Measurements from ENCODE around the gene DPH2. TPM values are rescaled to one million over a fixed set of nuclear protein-coding genes. Genes with fewer than 3 reads are reported as not detected.

DPH2 gene
- total RNA-seq, 2 experiments from 2014 or later = 25.2 to 30.5 TPM

GRCh38 chr1:44010935-44011471, 41.2 kb downstream of the DPH2 start:
- ATAC-seq = no peak
- H3K4me3 Mint-ChIP-seq = no peak overlapping the region
- CTCF ChIA-PET = no interaction called here
- intact Hi-C loops (cut with DNase I, micrococcal nuclease) = no loop called here
- POLR2A ChIA-PET = no interaction called here
- peaks cover 9% of the 10 kb centered on the region for H3K4me1 Mint-ChIP-seq
- peaks cover 3% of the 10 kb centered on the region for H3K36me3 Mint-ChIP-seq (ENCODE audit: low read depth)
- DNase-seq = no peak
- no peak overlapping the region for H3K27ac Mint-ChIP-seq
- no peaks in the 10 kb centered on the region for H3K9me3 Mint-ChIP-seq (ENCODE audit: low read depth)
- H3K27me3 Mint-ChIP-seq = no peaks in the 10 kb centered on the region

GRCh38 chr1:44012404-44012803, 42.6 kb downstream of the DPH2 start:
- Mint-ChIP-seq H3K4me1 (peaks cover 9% of the 10 kb centered on the region), H3K27me3 (no peaks in the 10 kb centered on the region), H3K9me3 (ENCODE audit: low read depth) (no peaks in the 10 kb centered on the region), H3K36me3 (ENCODE audit: low read depth) (peaks cover 3% of the 10 kb centered on the region), H3K27ac (no peak overlapping the region), H3K4me3 (no peak overlapping the region)
- DNase-seq = no peak
- intact Hi-C loops (cut with DNase I, micrococcal nuclease) = no loop called here
- no peak for ATAC-seq
- POLR2A ChIA-PET = no interaction called here
- CTCF ChIA-PET = interaction anchor here (0.6 to 1.1 kb wide), 2 partner anchors 23 to 234 kb away, joined by 3 read pairs; no protein-coding TSS in a partner anchor

- peaks cover 9% of the 10 kb centered on the region for H3K4me1 Mint-ChIP-seq
- no peaks in the 10 kb centered on the region for H3K27me3 Mint-ChIP-seq
- ChIA-PET POLR2A (no interaction called here), CTCF (interaction anchor here (0.6 to 1.1 kb wide), 3 partner anchors 14 to 234 kb away, joined by 3 to 4 read pairs (median 3); no protein-coding TSS in a partner anchor)
- no peak overlapping the region for H3K4me3 Mint-ChIP-seq
- H3K9me3 Mint-ChIP-seq (ENCODE audit: low read depth) = no peaks in the 10 kb centered on the region
- no peak overlapping the region for H3K27ac Mint-ChIP-seq
- intact Hi-C loops (cut with DNase I, micrococcal nuclease) = no loop called here
- DNase-seq (no peak), ATAC-seq (peak; percentile 33)
- peaks cover 3% of the 10 kb centered on the region for H3K36me3 Mint-ChIP-seq (ENCODE audit: low read depth)
Measured at GRCh38 chr1:44012941-44013609, 43.3 kb downstream of the DPH2 start.

- Mint-ChIP-seq H3K36me3 (ENCODE audit: low read depth) (peaks cover 3% of the 10 kb centered on the region), H3K9me3 (ENCODE audit: low read depth) (no peaks in the 10 kb centered on the region), H3K4me1 (peaks cover 9% of the 10 kb centered on the region), H3K27ac (no peak overlapping the region), H3K4me3 (no peak overlapping the region), H3K27me3 (no peaks in the 10 kb centered on the region)
- intact Hi-C loops (cut with DNase I, micrococcal nuclease) = no loop called here
- no peak for ATAC-seq
- DNase-seq = no peak
- POLR2A ChIA-PET = interaction anchor here (0.9 kb wide), 1 partner anchor 21 kb away, joined by 3 read pairs; no protein-coding TSS in a partner anchor
- CTCF ChIA-PET = interaction anchor here (0.7 to 1.2 kb wide), 2 partner anchors 15 to 16 kb away, joined by 3 to 4 read pairs; no protein-coding TSS in a partner anchor
Measured at GRCh38 chr1:44013949-44014348, 44.1 kb downstream of the DPH2 start.

GRCh38 chr1:44014365-44015104, 44.7 kb downstream of the DPH2 start:
- ChIA-PET POLR2A (interaction anchor here (0.9 kb wide), 1 partner anchor 22 kb away, joined by 3 read pairs; no protein-coding TSS in a partner anchor), CTCF (interaction anchor here (1.1 to 1.2 kb wide), 2 partner anchors 8 to 15 kb away, joined by 3 to 6 read pairs; no protein-coding TSS in a partner anchor)
- peaks cover 9% of the 10 kb centered on the region for H3K4me1 Mint-ChIP-seq
- H3K27me3 Mint-ChIP-seq = no peaks in the 10 kb centered on the region
- H3K9me3 Mint-ChIP-seq (ENCODE audit: low read depth) = no peaks in the 10 kb centered on the region
- H3K27ac Mint-ChIP-seq = no peak overlapping the region
- DNase-seq (no peak), ATAC-seq (no peak)
- intact Hi-C loops (cut with DNase I, micrococcal nuclease) = no loop called here
- peaks cover 3% of the 10 kb centered on the region for H3K36me3 Mint-ChIP-seq (ENCODE audit: low read depth)
- no peak overlapping the region for H3K4me3 Mint-ChIP-seq

GRCh38 chr1:44015206-44015605, 45.4 kb downstream of the DPH2 start:
- ChIA-PET POLR2A (no interaction called here), CTCF (interaction anchor here (1.1 to 1.2 kb wide), 2 partner anchors 9 to 14 kb away, joined by 3 to 6 read pairs; no protein-coding TSS in a partner anchor)
- Mint-ChIP-seq H3K36me3 (ENCODE audit: low read depth) (no peaks in the 10 kb centered on the region), H3K27ac (no peak overlapping the region), H3K4me1 (peaks cover 9% of the 10 kb centered on the region), H3K27me3 (no peaks in the 10 kb centered on the region), H3K9me3 (ENCODE audit: low read depth) (no peaks in the 10 kb centered on the region), H3K4me3 (no peak overlapping the region)
- ATAC-seq (no peak), DNase-seq (no peak)
- intact Hi-C loops (cut with DNase I, micrococcal nuclease) = no loop called here

GRCh38 chr1:44016041-44016889, 46.5 kb downstream of the DPH2 start:
- H3K36me3 Mint-ChIP-seq (ENCODE audit: low read depth) = no peaks in the 10 kb centered on the region
- DNase-seq (no peak), ATAC-seq (no peak)
- H3K4me3 Mint-ChIP-seq = no peak overlapping the region
- no peaks in the 10 kb centered on the region for H3K27me3 Mint-ChIP-seq
- no peak overlapping the region for H3K27ac Mint-ChIP-seq
- CTCF ChIA-PET = no interaction called here
- H3K9me3 Mint-ChIP-seq (ENCODE audit: low read depth) = no peaks in the 10 kb centered on the region
- peaks cover 9% of the 10 kb centered on the region for H3K4me1 Mint-ChIP-seq
- intact Hi-C loops (cut with DNase I, micrococcal nuclease) = no loop called here
- POLR2A ChIA-PET = no interaction called here

- intact Hi-C loops (cut with DNase I, micrococcal nuclease) = no loop called here
- ATAC-seq (no peak), DNase-seq (no peak)
- no peak overlapping the region for H3K4me3 Mint-ChIP-seq
- no peak overlapping the region for H3K27ac Mint-ChIP-seq
- H3K36me3 Mint-ChIP-seq (ENCODE audit: low read depth) = peaks cover 3% of the 10 kb centered on the region
- no peaks in the 10 kb centered on the region for H3K27me3 Mint-ChIP-seq
- no peaks in the 10 kb centered on the region for H3K9me3 Mint-ChIP-seq (ENCODE audit: low read depth)
- ChIA-PET POLR2A (no interaction called here), CTCF (interaction anchor here (1.8 kb wide), 1 partner anchor 20 kb away, joined by 8 read pairs; no protein-coding TSS in a partner anchor)
- H3K4me1 Mint-ChIP-seq = peaks cover 9% of the 10 kb centered on the region
Measured at GRCh38 chr1:44016890-44017400, 47.1 kb downstream of the DPH2 start.

- H3K4me3 Mint-ChIP-seq = no peak overlapping the region
- intact Hi-C loops (cut with DNase I, micrococcal nuclease) = no loop called here
- H3K27me3 Mint-ChIP-seq = no peaks in the 10 kb centered on the region
- ChIA-PET POLR2A (no interaction called here), CTCF (interaction anchor here (2.6 kb wide), 1 partner anchor 14 kb away, joined by 12 read pairs; no protein-coding TSS in a partner anchor)
- H3K27ac Mint-ChIP-seq = no peak overlapping the region
- no peaks in the 10 kb centered on the region for H3K4me1 Mint-ChIP-seq
- DNase-seq = no peak
- H3K9me3 Mint-ChIP-seq (ENCODE audit: low read depth) = no peaks in the 10 kb centered on the region
- ATAC-seq = no peak
- H3K36me3 Mint-ChIP-seq (ENCODE audit: low read depth) = peaks cover 8% of the 10 kb centered on the region
Measured at GRCh38 chr1:44019466-44019948, 49.7 kb downstream of the DPH2 start.

- ATAC-seq = no peak
- ChIA-PET CTCF (interaction anchor here (0.6 to 1.8 kb wide), 3 partner anchors 14 to 368 kb away, joined by 3 to 6 read pairs (median 4); no protein-coding TSS in a partner anchor), POLR2A (no interaction called here)
- intact Hi-C loops (cut with DNase I, micrococcal nuclease) = no loop called here
- H3K4me3 Mint-ChIP-seq = no peak overlapping the region
- no peak for DNase-seq
- no peaks in the 10 kb centered on the region for H3K9me3 Mint-ChIP-seq (ENCODE audit: low read depth)
- H3K4me1 Mint-ChIP-seq = no peaks in the 10 kb centered on the region
- H3K36me3 Mint-ChIP-seq (ENCODE audit: low read depth) = peaks cover 12% of the 10 kb centered on the region
- no peaks in the 10 kb centered on the region for H3K27me3 Mint-ChIP-seq
- no peak overlapping the region for H3K27ac Mint-ChIP-seq
Measured at GRCh38 chr1:44020464-44020863, 50.7 kb downstream of the DPH2 start.

Data from activated CD4-positive, alpha-beta T cell treated with anti-CD3 and anti-CD28 coated beads for 36 hours (primary cell).